CD4-positive, alpha-beta T cell treated with Interleukin-1 beta for 1 hour (primary cell): ENCODE results near the gene HOXD10.

Experiments used
- DNase-seq, 2 donors: peaks; one replicate each; pipeline ENCODE4 v3.0.0-alpha.2; 2020 to 2022

The HOXD10 gene

GRCh38 chr2:176123411-176124109 lies 7.0 kb downstream of the HOXD10 start:
- no peak for DNase-seq

- no peak for DNase-seq
Observed at GRCh38 chr2:176124110-176124946, 7.8 kb downstream of the HOXD10 start.

GRCh38 chr2:176124947-176125771 lies 8.6 kb downstream of the HOXD10 start:
- DNase-seq = no peak

DNA sequence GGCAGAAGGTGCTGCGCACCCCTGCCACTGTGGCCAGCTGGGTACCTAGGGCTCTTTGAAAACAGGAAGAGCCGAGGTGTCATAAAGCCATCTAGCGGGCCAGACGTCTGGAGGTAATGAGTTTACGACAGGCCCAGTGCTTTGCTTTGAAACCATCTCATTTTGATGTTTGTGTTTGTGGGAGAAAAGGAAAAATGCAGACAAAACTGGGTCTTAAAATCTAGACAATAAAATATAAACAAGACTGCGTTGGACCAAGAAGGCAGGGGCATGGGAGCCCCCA lies 9.1 kb downstream of the HOXD10 start:
- no peak for DNase-seq

DNA sequence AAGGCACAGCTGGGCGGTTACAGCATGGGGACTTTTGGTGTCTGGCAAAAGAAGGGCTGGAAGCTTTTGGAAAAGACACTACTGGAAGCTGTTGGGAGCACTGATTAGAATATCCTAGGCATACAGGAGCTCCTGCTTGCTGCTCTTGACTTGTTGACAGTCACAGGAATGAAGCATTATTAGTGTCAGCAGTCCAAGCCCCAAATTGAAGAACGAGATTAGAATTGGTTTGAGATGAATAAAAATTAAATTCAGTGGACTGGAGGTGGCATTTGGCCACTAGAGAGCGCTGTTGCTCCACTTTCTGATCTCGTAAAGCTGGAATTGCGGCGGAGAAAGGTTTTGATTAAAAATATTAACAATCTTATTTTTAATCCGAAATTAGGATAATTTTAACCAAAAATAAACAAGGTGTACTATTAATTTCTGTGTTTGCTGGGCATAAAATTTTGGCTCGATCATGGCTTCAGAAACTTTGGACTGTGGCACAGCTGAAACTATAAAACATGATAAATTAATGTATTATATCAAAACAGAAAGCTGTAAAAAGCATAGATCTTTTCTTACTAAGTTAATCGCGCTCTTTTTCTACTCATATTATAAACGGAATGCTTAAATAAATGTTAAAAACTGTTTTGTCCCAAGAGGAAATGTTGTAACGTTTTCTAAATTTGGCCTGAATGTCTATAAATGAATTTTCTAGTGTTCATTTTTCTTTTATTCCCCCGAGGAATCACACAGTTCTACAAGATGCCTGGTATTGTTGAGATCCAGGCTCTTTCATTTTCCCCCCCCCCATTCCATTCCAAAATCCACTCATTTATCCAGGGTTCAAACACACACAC lies 10.6 kb downstream of the HOXD10 start:
- DNase-seq = peak; percentile 48 to 64

- DNase-seq = no peak
Observed at GRCh38 chr2:176127774-176128072, 11.1 kb downstream of the HOXD10 start.

- no peak for DNase-seq
Observed at GRCh38 chr2:176128172-176128981, 11.8 kb downstream of the HOXD10 start.

DNA sequence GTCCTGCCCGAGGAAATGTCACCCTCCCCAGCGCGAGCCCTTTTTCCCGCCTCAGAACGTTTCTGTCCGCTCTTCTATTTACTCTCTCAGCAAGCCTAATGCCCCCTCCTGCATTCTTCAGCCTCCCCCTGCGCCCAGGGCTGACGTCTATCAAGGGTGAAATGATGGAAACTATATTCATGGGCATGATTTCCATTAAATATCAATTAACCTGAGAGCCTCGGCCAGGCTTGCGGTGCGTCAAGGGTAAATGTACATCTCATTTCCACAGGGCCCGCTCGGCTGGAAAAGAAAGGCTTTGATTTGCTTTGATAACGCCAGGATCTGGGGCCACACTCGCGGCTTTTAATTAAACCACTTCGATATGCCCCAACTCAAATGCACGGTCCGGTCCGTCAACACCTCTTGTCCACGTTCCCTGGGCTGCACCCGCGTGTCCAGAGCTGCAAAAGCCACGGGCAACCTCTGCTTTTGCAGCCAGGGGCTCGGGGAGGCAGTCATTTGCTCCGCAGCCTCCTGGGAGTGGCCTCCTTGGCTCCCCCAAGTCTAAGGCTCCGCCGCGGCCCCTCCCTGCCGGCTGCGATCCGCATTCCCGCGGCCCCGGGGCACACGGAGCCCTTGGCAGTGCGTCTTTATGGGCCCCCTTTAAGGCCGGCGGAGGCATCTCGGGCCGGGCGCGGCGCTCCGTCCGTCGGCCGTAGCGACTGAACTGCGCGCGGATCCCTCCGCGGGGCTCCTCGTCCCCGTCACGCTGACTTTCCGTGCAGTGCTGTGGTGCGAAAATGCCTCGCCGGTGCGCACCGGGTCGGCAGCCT lies 12.6 kb downstream of the HOXD10 start, which contains the start of gene HOXD8:
Gene HOXD8 (plus strand): TSS at position 724 of the 815 bp plus-strand sequence. CDS start 662 bp downstream, outside the sequence.
- no peak for DNase-seq

DNA sequence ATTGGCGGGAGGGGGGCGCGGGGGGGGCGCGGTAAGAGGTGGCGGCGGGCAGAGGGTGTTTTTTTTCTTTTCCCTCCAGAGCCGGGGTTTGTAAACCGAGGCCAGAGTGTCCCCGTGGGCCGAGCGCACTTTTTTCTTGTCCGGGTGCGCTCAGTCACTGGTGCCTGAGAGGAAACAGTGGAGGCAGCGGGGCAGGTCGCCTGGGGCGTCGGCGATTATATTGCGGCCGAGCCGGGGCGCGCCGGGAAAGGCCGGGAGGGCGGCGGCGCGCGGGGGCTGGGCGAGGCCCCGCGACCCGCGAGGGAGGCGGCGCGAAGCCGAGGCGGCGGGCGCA lies 13.2 kb downstream of the HOXD10 start:
- DNase-seq = no peak

- DNase-seq = no peak
Observed at GRCh38 chr2:176130147-176130956, 13.8 kb downstream of the HOXD10 start.

DNA sequence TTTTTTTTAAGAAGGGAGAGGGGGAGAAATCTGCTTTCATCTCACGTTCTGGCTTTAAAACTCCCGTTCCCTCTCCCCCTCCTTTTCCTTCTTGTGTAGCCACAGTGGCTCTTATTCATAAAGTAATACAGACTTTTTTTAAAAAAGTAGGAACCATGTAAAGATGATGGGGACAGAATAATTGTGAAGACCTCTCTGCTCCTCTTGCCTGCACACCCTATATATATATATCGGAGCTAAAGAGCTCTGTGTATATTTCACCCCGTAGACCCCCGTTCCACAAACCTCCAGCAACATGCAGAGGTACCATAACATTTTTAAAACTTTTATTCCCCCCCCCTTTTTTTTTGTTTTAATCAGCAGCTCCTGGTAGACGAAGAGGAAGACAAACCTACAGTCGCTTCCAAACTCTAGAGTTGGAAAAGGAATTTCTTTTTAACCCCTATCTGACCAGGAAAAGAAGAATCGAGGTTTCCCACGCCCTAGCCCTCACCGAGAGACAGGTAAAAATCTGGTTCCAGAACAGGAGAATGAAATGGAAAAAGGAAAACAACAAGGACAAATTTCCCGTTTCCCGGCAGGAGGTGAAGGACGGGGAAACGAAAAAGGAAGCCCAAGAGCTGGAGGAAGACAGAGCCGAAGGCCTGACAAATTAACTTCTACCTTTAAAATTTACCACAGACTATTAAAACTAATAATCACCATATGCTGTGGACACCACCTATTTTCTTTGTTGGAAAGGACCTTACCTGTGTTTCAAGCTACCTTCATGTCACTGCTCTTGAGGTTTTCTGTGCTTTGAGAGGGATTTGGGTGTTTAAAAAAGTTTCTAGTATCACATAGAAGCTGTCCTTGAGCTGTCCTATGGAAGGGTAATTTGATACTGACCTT lies 14.6 kb downstream of the HOXD10 start:
- DNase-seq = no peak

GRCh38 chr2:176131848-176132158 lies 15.2 kb downstream of the HOXD10 start:
- DNase-seq = no peak

- DNase-seq = no peak
Observed at GRCh38 chr2:176132205-176133171, 15.9 kb downstream of the HOXD10 start.

DNA sequence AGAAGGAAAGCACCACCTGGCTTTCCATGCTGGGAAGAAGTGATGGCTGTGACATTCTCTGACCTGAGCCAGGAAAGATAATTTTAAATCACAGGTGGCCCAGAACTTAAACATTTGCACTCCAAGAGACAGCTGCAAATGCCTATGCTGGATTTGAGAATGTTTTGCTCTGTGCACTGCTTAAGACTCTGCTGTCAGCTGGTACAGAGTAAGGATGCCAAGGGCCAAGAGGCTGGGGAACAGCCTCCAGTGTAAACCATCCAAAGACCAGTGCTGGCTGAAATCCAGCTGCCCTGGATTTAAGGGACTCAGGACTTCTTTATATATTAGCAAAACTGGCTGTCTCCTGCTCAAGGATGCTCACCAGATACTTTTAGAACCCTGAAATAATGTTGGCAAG lies 16.8 kb downstream of the HOXD10 start:
- DNase-seq = no peak

GRCh38 chr2:176134035-176134434 lies 17.5 kb downstream of the HOXD10 start:
- DNase-seq = no peak

DNA sequence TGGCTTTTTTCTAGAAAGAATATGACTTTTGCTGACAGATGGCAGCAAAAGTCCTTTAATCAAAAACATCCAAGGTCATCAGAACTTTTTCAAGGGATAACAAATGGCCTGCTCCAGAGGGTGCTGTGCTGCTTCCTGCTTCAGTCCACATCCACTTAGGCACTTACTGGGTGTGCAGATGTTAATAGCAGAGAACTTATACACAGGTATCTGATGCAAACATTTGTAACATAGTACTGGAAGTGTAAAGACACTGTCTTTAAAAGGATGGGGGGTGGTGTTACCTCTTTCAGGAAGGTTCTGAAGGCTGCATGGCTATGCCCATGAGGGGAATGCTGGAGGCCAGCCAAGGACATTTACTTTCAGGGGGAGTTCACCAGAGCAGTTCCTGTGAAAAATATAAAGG lies 18.5 kb downstream of the HOXD10 start:
- DNase-seq = no peak

DNA sequence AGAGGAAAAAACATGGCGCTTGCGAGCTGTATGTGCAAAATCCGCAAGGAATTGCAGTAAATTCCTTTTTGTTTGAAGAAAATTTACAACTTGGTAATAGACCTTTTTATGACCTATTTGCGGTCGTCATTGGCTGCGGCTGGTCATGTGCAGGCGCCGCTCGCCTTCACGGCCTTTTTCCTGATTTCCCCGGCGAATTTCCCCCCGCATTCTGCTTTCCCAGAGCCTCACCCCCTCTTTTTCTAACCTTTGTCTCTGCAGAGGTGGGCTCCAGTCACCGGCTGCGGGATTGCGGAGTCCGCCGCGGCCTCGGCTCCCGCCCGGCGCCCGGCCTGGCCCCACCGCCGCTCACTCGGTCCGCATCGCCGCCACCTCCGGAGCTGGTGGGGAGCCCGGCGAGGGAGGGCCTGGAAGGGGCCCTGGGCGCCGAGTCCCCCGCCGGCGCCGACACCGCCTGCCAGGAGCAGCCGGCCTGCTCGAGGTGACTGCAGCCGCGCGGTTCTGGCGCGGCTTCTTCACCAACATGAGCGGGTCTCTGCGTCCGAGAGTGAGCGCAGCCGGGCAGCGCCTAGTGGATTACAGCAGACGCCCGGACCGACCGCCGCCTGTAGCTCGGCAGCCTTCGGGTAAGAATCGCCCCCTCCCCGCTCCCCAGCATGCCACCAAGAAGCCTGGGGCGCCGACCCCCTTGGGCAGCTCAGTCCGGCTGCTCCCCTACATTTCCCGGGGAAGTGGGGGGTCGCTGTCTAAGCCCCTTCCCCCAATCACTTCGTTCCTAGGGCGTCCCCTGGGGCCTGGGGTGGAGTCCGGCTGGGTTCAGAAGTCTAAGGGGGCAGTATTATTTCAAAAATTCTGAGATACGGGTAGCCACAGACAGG lies 20.0 kb downstream of the HOXD10 start:
- no peak for DNase-seq
